ENCODE data around the gene SLC25A51. TPM values are rescaled to one million over a fixed set of nuclear protein-coding genes. Genes with fewer than 3 reads are reported as not detected.
"Not testable (repeated sequence)": the region's sequence is repeated elsewhere in the genome, so short reads cannot be mapped to it uniquely, and the experiment has no call there.

SLC25A51 gene
- total RNA-seq, 1 experiment from 2014 or later: 29.6 TPM

- peaks cover 6% of the 10 kb centered on the region for H3K4me1 Mint-ChIP-seq (ENCODE audit: insufficient read depth, unreplicated experiment)
- no peaks in the 10 kb centered on the region for H3K9me3 Mint-ChIP-seq (ENCODE audit: unreplicated experiment)
- no peak overlapping the region for H3K27ac Mint-ChIP-seq (ENCODE audit: low read depth, unreplicated experiment)
- CTCF ChIA-PET: interaction anchor here (0.6 to 1.2 kb wide), 4 partner anchors 166 to 1166 kb away, joined by 3 to 6 read pairs (median 3); partner anchors contain the start of gene TOMM5
- intact Hi-C loops (cut with micrococcal nuclease): no loop called here
- POLR2A ChIA-PET: interaction anchor here (0.8 to 1.1 kb wide), 3 partner anchors 30 to 306 kb away, joined by 3 read pairs; partner anchors contain the start of gene TOMM5
- no peak for TF ChIP-seq CTCF (IDR thresholded peaks at IDR 0.05; ENCODE audit: unreplicated experiment)
- H3K36me3 Mint-ChIP-seq (ENCODE audit: insufficient read depth, unreplicated experiment): peaks cover 66% of the 10 kb centered on the region
- DNase-seq (ENCODE audit: unreplicated experiment): no peak
- H3K27me3 Mint-ChIP-seq (ENCODE audit: insufficient read depth, unreplicated experiment): no peaks in the 10 kb centered on the region
- H3K4me3 Mint-ChIP-seq (ENCODE audit: unreplicated experiment): no peak overlapping the region
- no TSS peak for BruUV-seq (replicated peaks)
Measured at GRCh38 chr9:37899041-37899440, 4.9 kb downstream of the SLC25A51 start.

- peaks cover 77% of the 10 kb centered on the region for H3K36me3 Mint-ChIP-seq (ENCODE audit: insufficient read depth, unreplicated experiment)
- H3K4me3 Mint-ChIP-seq (ENCODE audit: unreplicated experiment): no peak overlapping the region
- no peaks in the 10 kb centered on the region for H3K27me3 Mint-ChIP-seq (ENCODE audit: insufficient read depth, unreplicated experiment)
- BruUV-seq (replicated peaks): no TSS peak
- no peaks in the 10 kb centered on the region for H3K9me3 Mint-ChIP-seq (ENCODE audit: unreplicated experiment)
- DNase-seq (ENCODE audit: unreplicated experiment): no peak
- ChIA-PET CTCF (interaction anchor here (0.6 to 1.2 kb wide), 2 partner anchors 16 to 337 kb away, joined by 3 read pairs; no protein-coding TSS in a partner anchor), POLR2A (interaction anchor here (0.6 kb wide), 1 partner anchor 269 kb away, joined by 4 read pairs; no protein-coding TSS in a partner anchor)
- peaks cover 2% of the 10 kb centered on the region for H3K4me1 Mint-ChIP-seq (ENCODE audit: insufficient read depth, unreplicated experiment)
- peak overlapping the region; percentile 23 for H3K27ac Mint-ChIP-seq (ENCODE audit: low read depth, unreplicated experiment)
- intact Hi-C loops (cut with micrococcal nuclease): no loop called here
- TF ChIP-seq CTCF (IDR thresholded peaks at IDR 0.05; ENCODE audit: unreplicated experiment): no peak
Measured at GRCh38 chr9:37897665-37898064, 6.3 kb downstream of the SLC25A51 start.

DNA sequence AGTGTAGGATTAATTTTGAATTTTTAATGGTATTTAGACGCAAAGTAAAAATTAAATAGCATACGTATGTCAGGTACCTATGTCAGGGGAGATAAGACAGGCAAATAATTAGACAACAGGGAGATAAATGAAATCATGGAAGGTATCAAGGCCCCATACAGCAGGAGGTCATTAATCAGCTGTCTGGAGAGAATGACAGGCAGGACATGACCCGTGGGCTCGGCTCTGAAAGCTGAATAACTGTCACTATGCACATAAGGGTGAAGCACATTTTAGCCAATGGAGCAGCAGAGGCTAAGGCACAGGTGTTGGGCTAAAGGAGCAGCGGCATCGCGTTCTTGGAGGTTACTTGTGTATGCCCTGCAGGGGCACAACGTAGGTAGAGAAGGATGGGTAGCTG is 11.9 kb downstream of the SLC25A51 start:
- Mint-ChIP-seq H3K27me3 (ENCODE audit: insufficient read depth, unreplicated experiment) (no peaks in the 10 kb centered on the region), H3K4me1 (ENCODE audit: insufficient read depth, unreplicated experiment) (no peaks in the 10 kb centered on the region), H3K36me3 (ENCODE audit: insufficient read depth, unreplicated experiment) (peaks cover 72% of the 10 kb centered on the region), H3K4me3 (ENCODE audit: unreplicated experiment) (no peak overlapping the region), H3K27ac (ENCODE audit: low read depth, unreplicated experiment) (no peak overlapping the region), H3K9me3 (ENCODE audit: unreplicated experiment) (no peaks in the 10 kb centered on the region)
- DNase-seq (ENCODE audit: unreplicated experiment): no peak
- intact Hi-C loops (cut with micrococcal nuclease): no loop called here
- ChIA-PET POLR2A (interaction anchor here (1.3 kb wide), 1 partner anchor 10 kb away, joined by 5 read pairs; no protein-coding TSS in a partner anchor), CTCF (interaction anchor here (0.5 to 1.2 kb wide), 3 partner anchors 11 to 118 kb away, joined by 3 to 4 read pairs (median 3); no protein-coding TSS in a partner anchor)
- BruUV-seq (replicated peaks): no TSS peak
- no peak for TF ChIP-seq CTCF (IDR thresholded peaks at IDR 0.05; ENCODE audit: unreplicated experiment)

GRCh38 chr9:37891042-37891441 is 12.9 kb downstream of the SLC25A51 start:
- H3K4me1 Mint-ChIP-seq (ENCODE audit: insufficient read depth, unreplicated experiment): not testable (repeated sequence)

More at GRCh38 chr9:37891042-37891441, 12.9 kb downstream of the SLC25A51 start:
- H3K36me3 Mint-ChIP-seq (ENCODE audit: insufficient read depth, unreplicated experiment): peaks cover 72% of the 10 kb centered on the region
- H3K4me3 Mint-ChIP-seq (ENCODE audit: unreplicated experiment); intact Hi-C loops (cut with micrococcal nuclease); H3K27ac Mint-ChIP-seq (ENCODE audit: low read depth, unreplicated experiment); DNase-seq (ENCODE audit: unreplicated experiment); H3K27me3 Mint-ChIP-seq (ENCODE audit: insufficient read depth, unreplicated experiment); POLR2A ChIA-PET; H3K9me3 Mint-ChIP-seq (ENCODE audit: unreplicated experiment); BruUV-seq (replicated peaks): not testable (repeated sequence)
- CTCF ChIA-PET: interaction anchor here (0.6 kb wide), 1 partner anchor 1018 kb away, joined by 3 read pairs; no protein-coding TSS in a partner anchor
